ENCODE results near the gene UBE2Q2. TPM values are rescaled to one million over a fixed set of nuclear protein-coding genes. Genes with fewer than 3 reads are reported as not detected.
"Not testable (repeated sequence)": the region's sequence is repeated elsewhere in the genome, so short reads cannot be mapped to it uniquely, and the experiment has no call there.

The UBE2Q2 gene
- polyA plus RNA-seq, 1 donor: 60.4 TPM

DNA sequence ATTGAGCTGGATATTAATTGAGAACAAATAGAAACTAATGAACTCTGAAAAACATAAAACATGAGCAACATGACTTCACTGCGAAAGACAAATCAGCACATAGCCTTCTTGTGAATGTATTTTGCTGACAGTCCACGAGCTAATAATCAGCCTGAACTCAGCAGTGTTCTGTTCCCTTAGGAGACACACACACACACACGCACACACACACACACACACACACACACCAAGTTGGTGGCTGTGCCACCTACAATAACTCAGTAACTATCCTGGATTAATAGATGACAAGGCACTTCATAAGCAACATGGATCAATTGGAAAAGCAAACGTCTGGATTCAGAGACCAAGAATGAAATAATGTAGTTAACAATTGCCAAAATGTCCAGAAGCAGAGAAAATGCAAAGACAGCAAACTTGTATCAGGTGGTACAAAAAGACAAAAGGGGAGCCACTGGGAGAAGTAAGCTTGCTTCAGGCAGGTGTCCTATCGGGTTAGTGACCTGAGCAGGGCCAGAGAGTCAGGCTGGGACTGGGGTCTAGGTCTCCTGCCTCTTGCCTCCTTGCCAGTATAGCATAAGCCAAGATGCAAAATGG, 20.5 kb upstream of the UBE2Q2 start:
- no peak for DNase-seq

- DNase-seq: no peak
Observed at GRCh38 chr15:75823860-75824613, 19.2 kb upstream of the UBE2Q2 start.

GRCh38 chr15:75827691-75828090, 15.6 kb upstream of the UBE2Q2 start:
- no peak for DNase-seq

- no peak for DNase-seq
Observed at GRCh38 chr15:75828429-75828828, 14.8 kb upstream of the UBE2Q2 start.

DNA sequence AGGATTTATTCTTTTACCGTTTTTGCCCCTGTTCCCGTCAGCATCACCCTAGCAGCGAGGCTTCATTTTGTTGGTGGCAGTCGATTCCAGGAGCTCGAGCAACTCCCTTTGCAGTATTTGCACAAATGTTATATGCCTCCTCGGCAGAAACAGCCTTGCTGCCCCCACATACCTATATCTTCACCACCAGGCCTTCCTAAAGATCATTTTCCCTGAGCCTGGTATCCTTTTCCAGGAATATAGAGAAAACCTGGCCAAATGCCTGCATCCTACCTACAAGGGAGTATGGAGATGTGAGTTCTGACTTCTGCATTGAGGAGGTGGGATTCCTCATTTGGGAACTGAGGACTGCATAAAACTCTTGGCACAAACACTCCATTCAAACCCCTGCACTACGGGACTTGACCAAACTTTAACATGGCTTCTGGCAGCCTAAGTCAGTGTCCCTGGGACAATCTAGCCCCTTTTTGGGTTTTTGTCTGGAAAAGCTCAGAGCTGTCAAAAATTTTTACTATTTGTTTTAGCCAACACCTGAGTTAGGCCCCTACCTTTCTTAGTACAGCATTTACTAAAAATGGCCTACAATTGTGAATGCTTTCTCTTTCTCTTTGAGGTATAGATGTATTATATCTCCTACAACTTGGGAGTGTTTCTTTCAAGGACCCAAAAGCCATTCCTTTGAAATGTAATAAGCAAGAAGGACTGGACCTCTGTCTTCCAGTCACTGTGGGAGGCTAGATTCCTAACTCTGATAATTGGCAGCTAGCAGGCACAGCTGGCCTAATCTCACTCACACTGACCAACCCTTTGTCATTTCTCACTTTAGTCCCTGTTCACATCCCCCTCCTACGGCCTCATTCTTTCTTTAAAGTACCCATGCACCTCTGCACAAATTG, 12.1 kb upstream of the UBE2Q2 start:
- DNase-seq: no peak

DNA sequence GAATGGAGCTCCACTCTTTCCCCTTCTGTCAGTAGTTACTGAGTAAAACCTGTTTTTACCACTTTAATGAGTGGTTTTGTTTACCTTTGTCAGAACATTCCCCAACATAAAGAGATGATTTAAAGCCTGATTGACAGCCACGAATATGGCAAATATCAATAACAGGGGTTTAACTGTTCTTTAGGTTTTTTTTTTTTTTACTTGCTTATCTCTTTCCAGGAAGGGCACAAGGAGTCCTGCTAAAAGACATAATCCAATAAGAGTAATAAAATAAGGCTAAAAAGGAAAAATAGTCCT, 11.5 kb upstream of the UBE2Q2 start:
- no peak for DNase-seq

DNA sequence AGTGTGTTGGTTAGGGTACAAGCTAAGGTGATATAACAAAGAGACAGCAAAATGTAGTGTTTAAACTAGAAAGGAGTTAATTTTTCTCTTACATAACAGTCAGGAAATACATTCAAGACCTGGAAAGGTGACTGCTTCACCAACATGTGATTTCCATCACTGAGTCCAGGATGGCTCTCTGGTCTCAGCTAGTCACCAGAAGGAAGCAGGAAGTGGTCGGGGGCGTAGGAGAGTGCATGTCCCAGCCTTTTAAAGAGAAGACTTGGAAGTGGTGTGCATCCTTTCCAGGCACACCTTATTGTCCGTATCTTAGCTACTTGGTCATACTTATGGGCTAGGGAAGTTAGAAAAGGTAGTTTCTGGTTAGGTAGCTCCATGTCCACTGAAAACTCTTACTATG, 11.1 kb upstream of the UBE2Q2 start:
- no peak for DNase-seq

DNA sequence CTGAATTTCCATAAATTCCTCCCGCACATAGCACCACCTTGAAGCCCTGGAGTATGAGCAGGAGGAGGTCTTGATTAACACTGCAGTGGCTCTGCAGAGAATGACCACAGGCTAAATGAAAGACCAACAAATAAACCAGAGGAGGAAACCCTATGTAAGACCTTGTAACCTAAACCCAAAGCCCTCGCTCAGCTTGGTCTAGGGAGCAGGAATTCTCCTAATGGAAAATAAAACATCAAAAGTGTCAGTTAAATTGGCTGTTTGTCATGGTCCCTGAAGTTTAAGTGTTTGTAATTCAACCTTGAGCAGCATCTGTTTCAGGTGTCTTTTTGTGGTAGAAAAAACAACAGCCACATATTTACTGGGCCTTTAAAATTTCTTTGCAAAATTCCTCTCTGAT, 9.2 kb upstream of the UBE2Q2 start:
- peak; percentile 61 for DNase-seq

- DNase-seq: no peak
Observed at GRCh38 chr15:75835990-75836958, 7.0 kb upstream of the UBE2Q2 start.

DNA sequence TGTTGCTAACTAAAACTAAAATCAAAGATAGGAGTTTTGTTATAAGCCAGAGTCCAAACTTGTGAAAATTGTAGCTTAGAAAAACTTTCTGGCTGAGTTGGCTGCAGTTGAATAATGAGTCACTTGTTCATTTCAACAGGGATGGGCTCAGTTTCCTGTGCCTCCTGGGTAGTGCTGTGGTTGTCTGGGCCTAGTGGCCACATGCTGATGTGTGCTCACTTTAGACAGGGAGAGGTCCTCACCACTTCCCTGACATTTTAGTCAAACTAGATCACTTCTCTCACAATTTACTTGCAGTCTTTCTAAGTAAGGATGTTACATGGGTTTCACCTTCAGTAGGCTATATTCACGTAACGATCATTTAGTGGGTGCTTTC, 6.3 kb upstream of the UBE2Q2 start:
- no peak for DNase-seq

DNA sequence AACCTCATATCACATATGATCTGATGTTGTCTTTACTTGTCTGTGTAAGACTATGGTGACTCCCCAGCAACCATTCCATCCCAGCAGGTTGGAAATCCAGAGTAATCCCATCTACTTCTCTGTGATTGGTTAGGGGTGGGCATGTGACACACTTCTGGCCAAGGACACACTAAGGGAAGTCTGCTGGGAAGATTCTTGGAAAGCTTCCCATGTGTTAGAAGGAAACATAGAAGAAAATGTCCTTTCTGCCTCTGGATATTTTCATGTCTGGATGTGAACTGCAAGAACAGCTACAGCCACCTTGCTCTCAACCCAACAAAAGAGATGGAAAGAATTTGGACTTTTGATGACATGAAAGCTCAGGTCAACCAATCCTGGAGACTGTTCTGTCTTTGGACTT, 2.6 kb upstream of the UBE2Q2 start:
- DNase-seq: peak; percentile 26

- no peak for DNase-seq
Observed at GRCh38 chr15:75841626-75842025, 1.6 kb upstream of the UBE2Q2 start.

DNA sequence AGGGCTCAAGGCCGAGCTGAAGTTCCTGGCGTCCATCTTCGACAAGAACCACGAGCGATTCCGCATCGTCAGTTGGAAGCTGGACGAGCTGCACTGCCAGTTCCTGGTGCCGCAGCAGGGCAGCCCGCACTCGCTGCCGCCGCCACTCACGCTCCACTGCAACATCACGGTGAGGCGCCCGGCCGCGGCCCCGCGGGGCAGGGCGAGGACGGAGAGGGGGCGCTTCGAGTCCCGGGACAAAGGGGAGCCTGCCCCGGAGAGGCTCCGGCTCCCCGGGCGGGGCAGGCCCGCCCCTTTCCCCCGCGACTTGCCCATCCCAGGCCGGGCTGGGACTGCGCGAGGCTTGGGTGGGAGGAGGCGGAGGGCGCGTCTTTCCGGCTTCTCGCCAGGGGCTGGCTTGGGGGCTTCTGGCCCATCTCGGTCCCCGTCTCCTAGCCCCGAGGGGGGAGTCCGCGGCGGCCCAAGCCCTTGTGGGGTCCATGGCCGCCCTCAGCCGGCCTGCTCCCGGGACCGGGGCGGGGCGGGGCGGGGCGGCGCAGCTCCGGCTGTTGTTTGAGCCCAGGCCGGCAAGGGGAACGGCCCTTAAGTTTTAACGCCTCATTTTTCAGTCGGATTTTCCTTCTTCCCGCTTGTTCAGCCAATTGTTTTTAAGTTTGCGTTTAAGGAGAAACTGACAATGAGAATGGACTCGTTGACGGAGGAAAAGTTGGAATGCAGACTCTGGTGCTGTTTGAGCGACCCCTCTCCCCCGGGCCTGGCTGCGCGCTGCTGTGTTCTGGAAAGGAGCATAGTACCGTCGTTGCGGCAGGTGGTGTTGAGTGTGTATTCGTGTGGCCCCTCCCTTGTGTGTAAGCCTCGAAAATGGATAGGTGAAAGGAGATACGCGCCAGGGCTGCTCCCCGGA, 683 bp downstream of the UBE2Q2 start:
- peak; percentile 50 for DNase-seq

- no peak for DNase-seq
Observed at GRCh38 chr15:75844629-75845335, 1.5 kb downstream of the UBE2Q2 start.

DNA sequence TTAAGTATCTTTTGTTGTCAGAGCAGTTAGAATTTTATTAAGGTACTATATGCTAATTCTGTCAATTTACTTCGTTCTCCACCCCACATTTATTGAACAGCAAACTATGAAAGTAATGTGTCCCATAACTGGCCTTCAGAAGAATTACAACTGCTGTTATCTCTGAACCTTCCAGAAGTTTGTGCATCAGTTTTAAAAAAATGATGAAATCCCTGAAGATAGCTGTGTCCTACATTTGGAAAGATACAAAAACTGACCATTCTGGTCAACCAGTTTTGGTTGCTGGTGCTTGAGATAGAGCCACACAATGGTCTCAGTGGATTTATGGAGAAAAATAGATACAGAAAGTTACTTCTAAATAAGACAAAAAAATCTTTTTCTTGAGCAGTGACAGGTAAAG, 5.9 kb downstream of the UBE2Q2 start:
- no peak for DNase-seq

- no peak for DNase-seq
Observed at GRCh38 chr15:75850708-75851107, 7.5 kb downstream of the UBE2Q2 start.

DNA sequence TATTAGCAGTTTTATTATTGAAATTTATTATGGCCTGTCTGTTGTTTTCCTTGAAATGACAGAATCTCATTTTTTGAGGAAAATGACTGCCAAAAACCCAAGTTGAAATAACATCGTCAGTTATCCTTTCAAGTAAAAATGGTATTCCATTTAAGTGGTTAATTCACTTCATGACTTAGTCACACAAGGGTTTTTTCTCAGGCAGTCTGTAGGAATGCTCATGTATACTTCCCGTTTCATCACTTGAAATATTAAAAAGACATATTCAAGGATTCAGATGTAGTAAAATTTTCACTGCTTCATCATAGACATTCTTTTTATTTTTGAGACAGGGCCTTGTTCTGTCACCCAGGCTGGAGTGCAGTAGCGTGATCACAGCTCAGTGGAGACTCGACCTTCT, 8.3 kb downstream of the UBE2Q2 start:
- not testable (repeated sequence) for DNase-seq

DNA sequence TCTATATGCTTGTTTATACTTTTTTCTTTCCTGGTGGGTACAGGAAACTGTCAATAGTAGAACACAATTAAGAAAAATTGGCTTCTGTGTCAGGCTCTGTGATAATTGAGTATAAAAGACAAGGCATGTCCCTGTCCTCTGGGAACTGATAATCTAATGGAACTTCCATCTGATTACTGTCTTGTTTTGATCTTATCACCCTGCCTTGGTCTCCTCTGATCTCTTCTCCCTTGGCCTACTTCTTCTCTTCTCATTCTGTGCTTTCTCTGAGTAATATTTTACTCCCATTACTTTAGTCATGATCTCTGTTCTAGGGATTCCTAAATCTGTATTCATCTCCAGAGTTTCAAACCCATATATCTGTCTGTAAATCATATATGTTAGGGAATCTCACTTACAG, 14.6 kb downstream of the UBE2Q2 start:
- no peak for DNase-seq

DNA sequence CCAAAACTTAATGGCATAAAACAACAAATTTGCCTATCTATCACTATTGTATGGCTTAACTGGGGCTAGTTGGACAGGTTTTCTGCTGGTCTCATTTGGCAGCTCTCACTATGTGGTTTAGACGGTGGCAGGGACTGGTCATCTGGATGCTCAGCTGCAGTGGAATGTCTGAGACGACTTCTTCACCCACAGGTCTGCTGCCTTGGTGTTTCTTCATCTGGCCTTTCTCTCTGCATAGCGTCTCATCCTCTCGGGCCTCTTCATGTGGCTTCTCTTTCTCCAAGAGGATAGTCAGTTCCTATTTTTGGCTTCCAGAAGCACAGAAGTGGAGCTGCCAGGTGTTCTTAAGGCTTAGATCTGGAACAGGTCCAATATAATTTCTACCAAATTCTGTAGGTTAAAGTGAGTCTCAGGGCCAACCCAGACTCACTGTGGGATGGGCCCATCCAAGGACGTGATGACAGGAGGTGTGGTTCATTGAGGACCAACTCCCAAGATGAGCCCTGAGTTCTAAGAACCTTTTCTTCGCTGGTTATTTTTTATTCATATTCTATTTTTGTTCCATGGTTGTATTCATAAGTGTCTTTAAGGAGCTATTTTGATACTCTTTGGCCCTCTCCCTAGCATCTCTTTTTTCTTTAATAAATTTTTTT, 18.6 kb downstream of the UBE2Q2 start:
- DNase-seq: no peak

GRCh38 chr15:75862796-75863195, 19.5 kb downstream of the UBE2Q2 start:
- DNase-seq: no peak

Data from left kidney (tissue), 2 donors.